H9 (cell line): Measurements from ENCODE around the gene MAST4. TPM values are rescaled to one million over a fixed set of nuclear protein-coding genes. Genes with fewer than 3 reads are reported as not detected.

Experiments used
- DNase-seq: peaks from one replicate; pipeline ENCODE4 v3.0.0-alpha.2; 2017
- H2AFZ ChIP-seq: one replicate; pipeline ENCODE4 v1.6.1; 2013; ENCODE audit warnings: mild to moderate bottlenecking, low read length, control low read depth, moderate library complexity
- H2AK5ac ChIP-seq: 2 replicates; pipeline ENCODE4 v1.6.1; 2013; ENCODE audit warnings: low read length, control low read depth, mixed read lengths; ENCODE audit not compliant: insufficient read length
- H2BK120ac ChIP-seq: one replicate; pipeline ENCODE4 v1.6.1; 2013; ENCODE audit warnings: low read depth, mild to moderate bottlenecking, low read length, control low read depth, inconsistent platforms; ENCODE audit not compliant: poor library complexity, severe bottlenecking
- H2BK12ac ChIP-seq: 2 replicates; pipeline ENCODE4 v1.6.1; 2013; ENCODE audit warnings: low read length, control low read depth, mixed read lengths, low read depth; ENCODE audit not compliant: insufficient read length
- H2BK15ac ChIP-seq: 2 replicates; pipeline ENCODE4 v1.6.1; 2013; ENCODE audit warnings: low read depth, low read length, control low read depth
- H2BK20ac ChIP-seq: one replicate; pipeline ENCODE4 v1.6.1; 2013; ENCODE audit warnings: low read depth, mild to moderate bottlenecking, low read length, control low read depth, inconsistent platforms; ENCODE audit not compliant: poor library complexity, severe bottlenecking
- H2BK5ac ChIP-seq: 2 replicates; pipeline ENCODE4 v1.6.1; 2013; ENCODE audit warnings: low read length, control low read depth, mixed read lengths; ENCODE audit not compliant: insufficient read length
- H3K14ac ChIP-seq: 2 replicates; pipeline ENCODE4 v1.6.1; 2013; ENCODE audit warnings: low read length, control low read depth; ENCODE audit not compliant: insufficient read depth
- H3K18ac ChIP-seq: 2 replicates; pipeline ENCODE4 v1.6.1; 2013; ENCODE audit warnings: low read depth, mild to moderate bottlenecking, mixed read lengths, low read length, control low read depth; ENCODE audit not compliant: insufficient read length
- H3K23ac ChIP-seq: 2 replicates; pipeline ENCODE4 v1.6.1; 2013; ENCODE audit warnings: low read length, control low read depth, mixed read lengths, low read depth; ENCODE audit not compliant: insufficient read length
- H3K23me2 ChIP-seq: 2 replicates; pipeline ENCODE4 v1.6.1; 2013; ENCODE audit warnings: low read depth, mild to moderate bottlenecking, mixed read lengths, low read length, control low read depth; ENCODE audit not compliant: insufficient read length, poor library complexity, severe bottlenecking
- H3K27ac ChIP-seq: 2 replicates; pipeline ENCODE4 v1.5.1; 2013; ENCODE audit warnings: low read length, control low read depth, mixed read lengths, low read depth; ENCODE audit not compliant: insufficient read length
- H3K27me3 ChIP-seq: 2 replicates; pipeline ENCODE4 v1.6.1; 2013; ENCODE audit warnings: low read length, control low read depth, inconsistent platforms; ENCODE audit not compliant: insufficient read depth
- H3K4ac ChIP-seq: 2 replicates; pipeline ENCODE4 v1.6.1; 2013; ENCODE audit warnings: low read depth, mild to moderate bottlenecking, control low read depth, inconsistent platforms, low read length, moderate library complexity
- H3K4me1 ChIP-seq: 2 replicates; pipeline ENCODE4 v1.6.1; 2013; ENCODE audit warnings: low read length, control low read depth, inconsistent platforms; ENCODE audit not compliant: insufficient read depth
- H3K4me2 ChIP-seq: 2 replicates; pipeline ENCODE4 v1.6.1; 2013; ENCODE audit warnings: low read length, control low read depth, mixed read lengths; ENCODE audit not compliant: insufficient read length, insufficient read depth
- H3K56ac ChIP-seq: 2 replicates; pipeline ENCODE4 v1.6.1; 2013; ENCODE audit warnings: low read depth, mild to moderate bottlenecking, mixed read lengths, low read length, control low read depth; ENCODE audit not compliant: insufficient read length
- H3K79me1 ChIP-seq: 2 replicates; pipeline ENCODE4 v1.6.1; 2013; ENCODE audit warnings: low read depth, mild to moderate bottlenecking, moderate library complexity, low read length, control low read depth, inconsistent platforms; ENCODE audit not compliant: insufficient read depth, poor library complexity, severe bottlenecking
- H3K79me2 ChIP-seq: 2 replicates; pipeline ENCODE4 v1.6.1; 2013; ENCODE audit warnings: low read length, control low read depth, inconsistent platforms; ENCODE audit not compliant: insufficient read depth
- H3K9ac ChIP-seq: 2 replicates; pipeline ENCODE4 v1.6.1; 2013; ENCODE audit warnings: low read length, control low read depth, mixed read lengths; ENCODE audit not compliant: insufficient read length; ENCODE audit errors: extremely low read depth
- H3K9me3 ChIP-seq: one replicate; pipeline ENCODE4 v1.6.1; 2013; ENCODE audit warnings: low read depth, low read length, inconsistent platforms; ENCODE audit not compliant: control insufficient read depth
- H3T11ph ChIP-seq: one replicate; pipeline ENCODE4 v1.6.1; 2013; ENCODE audit warnings: mild to moderate bottlenecking, low read length, control low read depth, inconsistent platforms
- H4K20me1 ChIP-seq: one replicate; pipeline ENCODE4 v1.6.1; 2013; ENCODE audit not compliant: control insufficient read depth, insufficient read length, insufficient read depth
- H4K5ac ChIP-seq: 2 replicates; pipeline ENCODE4 v1.6.1; 2013; ENCODE audit warnings: low read depth, mild to moderate bottlenecking, mixed read lengths, low read length, control low read depth; ENCODE audit not compliant: insufficient read length
- H4K8ac ChIP-seq: replicated peaks from 2 replicates; pipeline ENCODE4 v1.6.1; 2013; ENCODE audit warnings: low read length, control low read depth, mixed read lengths, low read depth; ENCODE audit not compliant: insufficient read length
- H4K91ac ChIP-seq: 2 replicates; pipeline ENCODE4 v1.6.1; 2013; ENCODE audit warnings: low read depth, mild to moderate bottlenecking, moderate library complexity, mixed read lengths, low read length, control low read depth; ENCODE audit not compliant: insufficient read length
- H3K27ac Mint-ChIP-seq, 3 experiments: 2 replicates in 2 of 3; 3 replicates in 1 of 3; pipeline ENCODE4 v1.8.0; 2020 to 2021; ENCODE audit warnings: mixed read lengths in 3 of 3, mild to moderate bottlenecking in 1 of 3, moderate library complexity in 1 of 3
- H3K27me3 Mint-ChIP-seq: 2 replicates; pipeline ENCODE4 v1.8.0; 2021; ENCODE audit warnings: low read depth, mild to moderate bottlenecking, moderate library complexity, mixed read lengths
- H3K36me3 Mint-ChIP-seq, 3 experiments: 2 replicates in 2 of 3; 3 replicates in 1 of 3; pipeline ENCODE4 v1.8.0; 2020 to 2021; ENCODE audit warnings: low read depth in 3 of 3, mixed read lengths in 3 of 3; ENCODE audit not compliant: insufficient read depth in 1 of 3
- H3K4me1 Mint-ChIP-seq, 2 experiments: 2 replicates each; pipeline ENCODE4 v1.8.0; 2020; ENCODE audit warnings: mixed read lengths in 2 of 2
- H3K4me3 Mint-ChIP-seq, 2 experiments: 2 replicates in 1 of 2; 3 replicates in 1 of 2; pipeline ENCODE4 v1.8.0; 2020 to 2021; ENCODE audit warnings: mild to moderate bottlenecking in 2 of 2, mixed read lengths in 2 of 2, moderate library complexity in 1 of 2
- H3K9me3 Mint-ChIP-seq, 2 experiments: 2 replicates in 1 of 2; 3 replicates in 1 of 2; pipeline ENCODE4 v1.8.0; 2020; ENCODE audit warnings: mild to moderate bottlenecking in 2 of 2, mixed read lengths in 2 of 2, moderate library complexity in 1 of 2
- WGBS: extraction: QIAGEN DNeasy Blood & Tissue Kit; methylation state at CpG from one replicate; pipeline ENCODE4 v1.1.7; 2013; ENCODE audit warnings: missing lambda C conversion rate, low lambda C conversion rate, mixed read lengths; ENCODE audit not compliant: insufficient read length; ENCODE audit errors: extremely low coverage; 5-methylcytosine and 5-hydroxymethylcytosine counted together
- total RNA-seq: library from RNA; stranded (reverse); gene quantifications from 2 replicates; pipeline ENCODE4 v1.2.1, GENCODE V29; 2021
- TF ChIP-seq, protein P1 (sequence below): fragments of 200-600 bp; sonication (generic); conservative IDR thresholded peaks from 3 replicates; pipeline ENCODE4 v1.8.0; 2021; ENCODE audit warnings: antibody characterized with exemption, mild to moderate bottlenecking

MAST4 gene
- total RNA-seq, 1 experiment from 2014 or later: 3.7 TPM

DNA sequence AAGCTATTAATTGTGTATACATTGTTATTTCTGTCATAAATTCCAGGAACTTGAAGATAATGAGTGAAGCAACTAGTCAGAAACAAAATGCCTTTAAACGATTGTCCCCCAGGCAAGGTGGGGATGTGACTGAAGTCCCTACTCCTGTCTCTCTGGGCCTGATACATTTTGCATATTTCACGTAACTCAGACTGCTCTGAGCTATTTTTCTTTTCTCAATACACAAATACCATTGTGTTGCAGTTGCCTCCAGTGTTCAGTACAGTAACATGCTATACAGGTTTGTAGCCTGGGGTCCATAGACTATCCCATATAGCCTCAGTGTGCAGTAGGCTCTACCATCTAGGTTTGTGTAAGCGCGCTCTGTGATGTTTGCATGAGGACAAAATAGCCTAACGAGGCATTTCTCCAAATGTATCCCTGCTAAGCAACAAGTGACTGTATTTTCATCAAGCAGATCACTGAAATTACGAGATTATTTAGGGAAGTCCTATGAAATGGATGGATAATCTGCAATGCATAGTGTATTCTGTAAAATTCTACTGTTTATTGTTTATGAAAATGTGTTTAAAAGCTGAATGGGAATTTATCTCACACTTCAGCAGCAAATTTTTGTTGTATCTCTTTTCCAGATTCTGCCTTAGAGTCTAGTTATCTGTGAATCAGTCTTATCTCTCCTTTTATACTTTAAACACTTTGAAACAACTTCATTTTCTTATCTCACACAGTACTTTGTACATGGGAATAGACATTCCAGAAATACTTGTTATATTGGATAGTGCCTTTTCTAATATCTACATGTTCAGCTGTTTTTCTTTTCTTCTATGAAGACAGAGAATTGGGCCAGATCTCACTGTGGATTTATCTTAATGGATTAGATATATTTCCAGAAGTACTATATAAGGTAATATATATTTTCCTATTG, 449.9 kb downstream of the MAST4 start:
- Mint-ChIP-seq H3K27ac (no peak overlapping the region), H3K9me3 (no peaks in the 10 kb centered on the region), H3K27me3 (no peaks in the 10 kb centered on the region), H3K36me3 (no peaks in the 10 kb centered on the region), H3K4me3 (no peak overlapping the region), H3K4me1 (peaks cover 21% of the 10 kb centered on the region in 2 experiments)
- Histone ChIP-seq H3K27ac (no peak overlapping the region), H3K4me1 (peaks cover 3% of the 10 kb centered on the region; the same call in 1 of the 2 replicates), H3K23ac (no peak overlapping the region), H3K27me3 (peaks cover under 1% of the 10 kb centered on the region; the same call in 1 of the 2 replicates), H3K23me2 (no peaks in the 10 kb centered on the region), H4K20me1 (no peaks in the 10 kb centered on the region), H3K56ac (no peak overlapping the region), H4K8ac (no peak overlapping the region), H4K91ac (no peak overlapping the region), H2AK5ac (no peak overlapping the region), H2BK20ac (no peak overlapping the region), H3K9ac (no peak overlapping the region), H2BK15ac (no peak overlapping the region), H3K79me1 (no peaks in the 10 kb centered on the region), H2BK5ac (no peak overlapping the region), H4K5ac (no peak overlapping the region), H2BK120ac (no peak overlapping the region), H3K14ac (no peak overlapping the region), H3T11ph (no peak overlapping the region), H2AFZ (no peak overlapping the region), H3K9me3 (no peaks in the 10 kb centered on the region), H3K4ac (no peak overlapping the region), H3K79me2 (no peaks in the 10 kb centered on the region), H2BK12ac (no peak overlapping the region), H3K18ac (no peak overlapping the region), H3K4me2 (no peak overlapping the region)
- no peak for DNase-seq
- TF ChIP-seq, protein P1, sequence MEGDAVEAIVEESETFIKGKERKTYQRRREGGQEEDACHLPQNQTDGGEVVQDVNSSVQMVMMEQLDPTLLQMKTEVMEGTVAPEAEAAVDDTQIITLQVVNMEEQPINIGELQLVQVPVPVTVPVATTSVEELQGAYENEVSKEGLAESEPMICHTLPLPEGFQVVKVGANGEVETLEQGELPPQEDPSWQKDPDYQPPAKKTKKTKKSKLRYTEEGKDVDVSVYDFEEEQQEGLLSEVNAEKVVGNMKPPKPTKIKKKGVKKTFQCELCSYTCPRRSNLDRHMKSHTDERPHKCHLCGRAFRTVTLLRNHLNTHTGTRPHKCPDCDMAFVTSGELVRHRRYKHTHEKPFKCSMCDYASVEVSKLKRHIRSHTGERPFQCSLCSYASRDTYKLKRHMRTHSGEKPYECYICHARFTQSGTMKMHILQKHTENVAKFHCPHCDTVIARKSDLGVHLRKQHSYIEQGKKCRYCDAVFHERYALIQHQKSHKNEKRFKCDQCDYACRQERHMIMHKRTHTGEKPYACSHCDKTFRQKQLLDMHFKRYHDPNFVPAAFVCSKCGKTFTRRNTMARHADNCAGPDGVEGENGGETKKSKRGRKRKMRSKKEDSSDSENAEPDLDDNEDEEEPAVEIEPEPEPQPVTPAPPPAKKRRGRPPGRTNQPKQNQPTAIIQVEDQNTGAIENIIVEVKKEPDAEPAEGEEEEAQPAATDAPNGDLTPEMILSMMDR: no peak
- WGBS: no CpG with 5 or more reads among the region's 6 CpGs
